Measurements from ENCODE around the gene LAYN.
A peak's percentile ranks its signal among the peaks of the same experiment; 100 is the strongest.

Gene LAYN

DNA sequence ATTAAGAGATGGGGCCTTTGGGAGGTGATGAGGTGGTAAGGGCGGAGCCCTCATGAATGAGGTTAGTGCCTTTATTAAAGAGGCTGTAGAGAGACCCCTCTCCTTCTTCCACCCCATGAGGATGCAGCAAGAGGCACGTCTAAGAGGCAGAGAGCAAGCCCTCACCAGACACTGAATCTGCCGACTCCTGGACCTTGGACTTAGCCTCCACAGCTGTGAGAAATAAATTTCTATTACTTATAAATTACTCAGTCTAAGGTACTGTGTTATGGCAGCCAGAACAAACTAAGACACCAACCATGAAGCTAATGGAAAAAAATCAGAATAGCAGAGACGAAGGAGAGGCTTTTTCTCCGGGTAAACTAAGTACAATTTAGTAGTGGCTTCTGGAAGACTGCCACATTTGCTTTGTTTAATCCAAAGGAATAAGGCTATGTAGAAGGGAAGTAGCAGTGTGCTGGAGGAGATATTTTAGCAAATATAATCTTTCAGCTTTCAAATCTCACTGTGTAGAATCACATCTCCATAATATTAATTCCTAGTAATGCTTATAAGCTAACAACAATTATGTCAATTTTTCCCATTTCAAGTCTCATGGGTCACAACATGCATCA lies 49.5 kb downstream of the LAYN start:
- DNase-seq (ENCODE audit: low spot score in 2 of 2) (no peak), ATAC-seq (no peak)
- H3K4me3 Mint-ChIP-seq = no peak overlapping the region
- H3K36me3 Mint-ChIP-seq = no peaks in the 10 kb centered on the region
- no peak overlapping the region for H3K27ac Mint-ChIP-seq
- no peaks in the 10 kb centered on the region for H3K4me1 Mint-ChIP-seq
- no peaks in the 10 kb centered on the region for H3K9me3 Mint-ChIP-seq

DNA sequence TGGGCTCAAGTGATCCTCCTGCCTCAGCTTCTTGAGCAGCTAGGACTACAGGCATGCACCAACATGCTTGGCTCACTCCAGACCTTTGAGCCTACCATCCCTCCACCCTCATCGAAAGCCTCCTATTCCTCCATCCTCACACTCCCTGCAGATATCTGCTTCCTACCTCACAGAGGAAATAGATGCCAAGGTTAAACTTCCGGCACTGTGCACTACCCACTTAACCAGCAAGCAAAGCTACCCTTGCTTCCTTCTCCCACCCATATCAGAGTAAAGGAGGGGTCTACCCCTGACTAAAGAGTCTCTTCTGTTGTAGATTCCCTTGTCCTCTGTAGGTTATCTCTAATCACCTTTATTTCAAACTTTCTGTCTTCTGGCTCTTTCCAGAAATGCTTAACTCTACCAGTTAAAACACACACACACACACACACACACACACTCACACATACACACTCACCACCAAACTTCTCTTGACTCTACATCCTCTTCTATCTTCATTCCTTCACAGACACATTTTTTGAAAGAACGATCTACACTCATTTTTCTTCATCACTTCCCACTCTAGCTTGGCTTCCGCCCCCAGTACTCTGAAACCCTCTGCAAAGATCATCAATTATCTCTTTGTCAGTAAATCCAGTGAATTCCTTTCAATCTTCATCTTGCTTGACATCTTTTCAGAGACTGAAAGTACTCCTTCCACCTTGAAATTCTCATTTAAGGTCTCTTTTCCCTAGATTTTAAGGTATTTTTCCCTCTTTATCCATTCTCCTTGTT lies 50.9 kb downstream of the LAYN start:
- Mint-ChIP-seq H3K9me3 (no peaks in the 10 kb centered on the region), H3K4me3 (no peak overlapping the region), H3K27ac (no peak overlapping the region), H3K4me1 (no peaks in the 10 kb centered on the region), H3K36me3 (no peaks in the 10 kb centered on the region)
- DNase-seq (ENCODE audit: low spot score in 2 of 2) = no peak
- no peak for ATAC-seq

DNA sequence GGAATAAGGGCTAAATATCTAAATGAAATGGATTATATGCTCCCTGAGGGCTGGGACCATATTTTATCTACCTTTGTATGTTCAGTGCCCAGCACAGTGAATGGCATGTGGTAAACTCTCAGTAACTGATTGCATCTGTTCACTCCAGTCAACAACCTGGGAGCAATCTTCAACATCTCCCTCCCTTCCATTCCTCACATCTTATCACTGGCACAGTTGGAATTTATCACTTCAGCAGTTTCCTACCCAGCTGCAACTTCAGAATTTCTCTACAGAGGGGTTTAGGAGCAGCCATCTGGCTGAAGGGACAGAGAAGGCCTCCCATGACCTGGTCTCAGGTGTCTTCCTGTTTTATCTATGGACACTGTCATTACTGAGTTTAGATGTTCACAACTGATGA lies 52.0 kb downstream of the LAYN start:
- H3K4me1 Mint-ChIP-seq = no peaks in the 10 kb centered on the region
- ATAC-seq (no peak), DNase-seq (ENCODE audit: low spot score in 2 of 2) (no peak)
- H3K36me3 Mint-ChIP-seq = no peaks in the 10 kb centered on the region
- no peaks in the 10 kb centered on the region for H3K9me3 Mint-ChIP-seq
- H3K27ac Mint-ChIP-seq = no peak overlapping the region
- H3K4me3 Mint-ChIP-seq = no peak overlapping the region

DNA sequence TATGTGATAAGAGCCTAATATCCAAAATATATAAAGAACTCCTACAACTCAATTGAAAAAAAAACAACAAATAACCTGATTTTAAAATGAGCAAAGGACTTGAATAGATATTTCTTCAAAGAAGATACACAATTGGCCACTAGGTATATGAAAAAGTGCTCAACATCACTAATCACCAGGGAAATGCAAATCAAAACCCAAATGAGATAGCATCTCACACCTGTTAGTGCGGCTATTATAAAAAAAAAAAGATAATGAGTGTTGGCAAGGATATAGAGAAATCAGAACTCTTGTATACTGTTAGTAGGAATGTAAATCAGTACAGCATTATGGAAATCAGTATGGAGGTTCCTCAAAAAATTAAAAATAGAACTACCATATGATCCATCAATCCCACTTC lies 55.8 kb downstream of the LAYN start:
- no peak overlapping the region for H3K27ac Mint-ChIP-seq
- H3K36me3 Mint-ChIP-seq = no peaks in the 10 kb centered on the region
- peaks cover 8% of the 10 kb centered on the region for H3K4me1 Mint-ChIP-seq
- no peaks in the 10 kb centered on the region for H3K9me3 Mint-ChIP-seq
- DNase-seq (ENCODE audit: low spot score in 2 of 2) = no peak
- no peak for ATAC-seq
- H3K4me3 Mint-ChIP-seq = no peak overlapping the region

DNA sequence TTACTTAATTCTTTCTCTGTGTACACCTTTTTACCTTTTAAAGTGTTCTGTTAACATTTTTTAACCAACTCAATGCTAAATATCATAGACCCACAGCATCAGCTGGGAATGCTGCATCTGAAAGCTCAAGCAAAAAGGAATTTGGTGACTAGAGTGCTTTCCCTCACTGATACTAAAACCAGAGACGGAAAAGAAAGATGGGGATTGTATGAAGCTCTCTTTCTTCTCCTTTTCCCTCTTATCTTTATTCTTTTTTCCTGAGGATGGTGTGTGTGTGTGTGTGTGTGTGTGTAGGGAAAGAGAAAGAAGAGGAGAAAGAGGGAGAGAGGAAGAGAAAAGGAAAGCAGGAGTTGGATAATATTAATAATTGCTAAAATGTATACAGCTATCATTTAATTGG lies 57.6 kb downstream of the LAYN start:
- H3K9me3 Mint-ChIP-seq = no peaks in the 10 kb centered on the region
- H3K27ac Mint-ChIP-seq = no peak overlapping the region
- H3K4me3 Mint-ChIP-seq = peak overlapping the region; percentile 24
- peaks cover 15% of the 10 kb centered on the region for H3K4me1 Mint-ChIP-seq
- no peak for ATAC-seq
- H3K36me3 Mint-ChIP-seq = no peaks in the 10 kb centered on the region
- DNase-seq (ENCODE audit: low spot score in 2 of 2) = no peak

DNA sequence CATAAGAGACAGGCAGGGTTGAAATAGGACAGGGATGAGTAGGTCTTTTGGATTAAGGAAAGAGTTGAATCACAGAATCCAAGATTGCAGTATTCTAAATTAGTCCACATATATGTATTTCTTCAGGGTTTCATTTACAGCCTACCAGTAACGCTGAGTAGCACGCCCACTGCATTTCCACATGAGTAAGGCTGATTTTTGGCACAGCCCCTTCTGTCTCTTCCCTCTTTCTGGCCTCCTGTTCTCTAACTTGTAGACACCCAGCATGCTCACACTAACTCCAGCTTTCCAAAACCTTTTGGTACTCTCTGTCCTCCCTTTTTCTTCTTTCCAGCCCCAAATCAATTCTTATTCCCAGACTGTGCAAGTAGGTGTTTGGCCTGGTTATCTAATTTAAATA lies 58.0 kb downstream of the LAYN start:
- no peak for DNase-seq (ENCODE audit: low spot score in 2 of 2)
- Mint-ChIP-seq H3K4me3 (no peak overlapping the region), H3K36me3 (no peaks in the 10 kb centered on the region), H3K9me3 (no peaks in the 10 kb centered on the region), H3K27ac (no peak overlapping the region), H3K4me1 (peaks cover 19% of the 10 kb centered on the region)
- ATAC-seq = no peak

DNA sequence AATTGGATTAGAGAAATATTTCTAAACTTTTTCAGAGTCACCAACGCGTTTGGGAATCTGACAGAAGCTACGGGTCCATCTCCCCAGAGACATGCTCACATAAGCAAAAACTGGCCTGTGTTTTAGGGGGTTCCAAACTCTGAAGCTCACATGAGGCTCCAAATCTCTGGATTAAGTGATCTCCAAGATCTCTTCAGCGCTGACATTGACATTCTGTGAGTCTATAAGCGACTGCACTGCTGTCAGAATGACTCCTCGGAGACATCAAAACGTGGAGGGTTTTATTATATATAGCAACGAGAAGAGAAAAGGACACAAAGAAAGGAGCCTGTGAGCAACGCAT lies 61.1 kb downstream of the LAYN start:
- no peaks in the 10 kb centered on the region for H3K9me3 Mint-ChIP-seq
- H3K27ac Mint-ChIP-seq = peak overlapping the region; percentile 70
- H3K4me3 Mint-ChIP-seq = peak overlapping the region; percentile 82
- H3K36me3 Mint-ChIP-seq = no peaks in the 10 kb centered on the region
- H3K4me1 Mint-ChIP-seq = peaks cover 33% of the 10 kb centered on the region
- DNase-seq (ENCODE audit: low spot score in 2 of 2) = no peak
- no peak for ATAC-seq

DNA sequence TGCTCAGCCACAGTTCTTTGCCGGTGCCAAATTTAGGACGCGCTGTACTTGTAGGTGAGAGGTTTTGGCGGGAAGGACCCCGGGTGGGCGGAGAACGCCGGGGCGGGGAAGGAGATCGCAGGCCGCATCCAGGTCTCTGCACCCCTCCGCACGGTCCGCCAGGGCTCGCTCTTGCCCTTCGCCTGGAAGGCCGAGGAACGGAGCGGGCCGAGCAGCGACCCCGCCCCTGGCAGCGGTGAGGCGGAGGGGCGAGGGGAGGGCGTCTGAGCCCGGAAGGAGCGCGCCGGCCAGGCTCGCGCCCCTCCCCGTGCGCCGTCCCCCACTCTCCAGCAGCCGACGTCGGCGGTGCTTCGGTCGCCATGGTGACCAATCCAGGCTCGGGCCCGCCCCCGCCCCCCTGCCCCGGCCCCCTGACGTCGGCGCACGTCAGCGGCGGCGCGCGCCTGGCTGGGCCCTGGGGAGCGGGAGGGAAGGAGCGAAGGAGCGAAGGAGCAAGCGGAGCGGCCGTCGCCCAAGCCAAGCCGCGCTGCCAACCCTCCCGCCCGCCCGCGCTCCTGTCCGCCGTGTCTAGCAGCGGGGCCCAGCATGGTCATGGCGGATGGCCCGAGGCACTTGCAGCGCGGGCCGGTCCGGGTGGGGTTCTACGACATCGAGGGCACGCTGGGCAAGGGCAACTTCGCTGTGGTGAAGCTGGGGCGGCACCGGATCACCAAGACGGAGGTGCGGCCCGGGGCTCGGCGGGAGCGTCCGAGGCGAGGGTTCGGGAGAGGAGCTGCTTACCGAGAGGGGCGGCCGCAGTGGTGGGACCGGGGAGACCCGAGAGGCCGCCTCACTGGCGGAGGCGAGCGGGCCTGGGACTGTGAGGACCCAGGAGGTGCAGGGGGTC lies 61.7 kb downstream of the LAYN start, which contains the start of gene SIK2:
Gene SIK2 (plus strand): TSS at position 471 of the 886 bp plus-strand sequence. CDS start 115 bp downstream, at position 586.
- no peaks in the 10 kb centered on the region for H3K9me3 Mint-ChIP-seq
- H3K27ac Mint-ChIP-seq = peak within 1 kb of the TSS; percentile 70
- H3K4me3 Mint-ChIP-seq = peak within 1 kb of the TSS; percentile 82
- peaks cover 33% of the 10 kb centered on the region for H3K4me1 Mint-ChIP-seq
- DNase-seq (ENCODE audit: low spot score in 2 of 2) (peak; percentile 81 to 94), ATAC-seq (peak; percentile 91)
- H3K36me3 Mint-ChIP-seq = no peaks in the 10 kb centered on the region

DNA sequence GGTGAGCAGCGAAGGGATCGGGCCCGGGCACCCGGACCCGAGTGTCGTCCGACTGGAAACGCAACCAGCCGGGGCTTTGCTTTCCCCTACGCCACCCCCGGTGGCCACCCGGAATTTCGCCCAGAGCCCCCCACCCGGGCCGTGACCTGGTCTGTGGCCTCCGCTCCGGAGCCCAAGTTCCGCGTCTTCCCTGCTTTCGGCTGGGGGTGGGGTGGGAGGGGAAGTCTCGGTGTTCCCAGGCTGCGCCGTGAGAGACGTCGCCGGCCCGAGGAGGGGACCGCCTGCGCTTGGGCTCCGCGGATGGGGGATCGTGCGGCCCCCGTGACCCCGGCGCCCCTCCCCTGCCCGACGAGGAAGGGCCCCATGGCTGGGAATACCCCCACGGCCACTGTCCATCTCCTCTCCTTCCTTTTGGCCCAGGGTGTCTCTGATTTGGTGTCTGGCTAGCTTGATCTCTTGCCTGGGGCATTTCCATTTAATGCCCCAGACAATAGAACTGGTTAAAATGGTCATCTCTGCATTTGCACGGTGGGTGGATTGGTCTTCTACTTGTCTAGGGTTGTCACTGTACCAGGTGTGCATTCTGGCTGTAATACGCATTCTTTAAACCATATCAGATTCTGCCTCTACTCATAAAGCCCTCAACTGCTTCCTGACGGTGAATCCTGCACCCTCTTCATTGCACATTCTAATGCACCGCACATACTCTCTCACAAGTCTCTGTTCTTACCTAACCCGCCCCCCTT lies 62.5 kb downstream of the LAYN start:
- no peaks in the 10 kb centered on the region for H3K9me3 Mint-ChIP-seq
- ATAC-seq = no peak
- DNase-seq (ENCODE audit: low spot score in 2 of 2) = peak in 1 of 2 donors; percentile 57
- H3K4me3 Mint-ChIP-seq = peak overlapping the region; percentile 82
- peak overlapping the region; percentile 70 for H3K27ac Mint-ChIP-seq
- no peaks in the 10 kb centered on the region for H3K36me3 Mint-ChIP-seq
- peaks cover 33% of the 10 kb centered on the region for H3K4me1 Mint-ChIP-seq

DNA sequence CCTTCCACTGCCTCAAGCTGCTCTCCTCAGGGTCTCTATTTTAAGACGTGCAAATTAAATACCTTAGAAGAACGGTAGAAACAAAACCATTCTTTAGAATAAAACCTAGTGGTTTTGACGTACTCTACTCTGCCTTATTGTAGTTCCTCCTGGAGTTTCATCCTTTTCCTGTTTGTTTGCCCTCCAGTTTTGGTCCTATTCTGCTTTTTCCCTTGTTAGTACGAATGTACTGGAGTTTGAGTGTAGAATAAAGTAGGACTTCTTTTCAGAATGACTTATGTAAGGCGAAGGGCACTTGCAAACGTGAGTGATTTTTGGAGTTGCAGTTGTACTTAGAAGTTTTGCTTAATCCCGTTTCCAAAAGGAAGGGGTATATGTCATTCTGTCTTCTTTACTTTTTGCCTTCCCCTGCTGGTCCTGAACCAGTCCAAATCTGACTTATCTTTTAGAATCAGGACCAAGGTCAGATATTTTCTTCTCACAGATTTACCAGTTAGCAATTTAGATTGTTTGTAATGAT lies 63.2 kb downstream of the LAYN start:
- Mint-ChIP-seq H3K9me3 (no peaks in the 10 kb centered on the region), H3K4me1 (peaks cover 30% of the 10 kb centered on the region)
- no peak for DNase-seq (ENCODE audit: low spot score in 2 of 2)

DNA sequence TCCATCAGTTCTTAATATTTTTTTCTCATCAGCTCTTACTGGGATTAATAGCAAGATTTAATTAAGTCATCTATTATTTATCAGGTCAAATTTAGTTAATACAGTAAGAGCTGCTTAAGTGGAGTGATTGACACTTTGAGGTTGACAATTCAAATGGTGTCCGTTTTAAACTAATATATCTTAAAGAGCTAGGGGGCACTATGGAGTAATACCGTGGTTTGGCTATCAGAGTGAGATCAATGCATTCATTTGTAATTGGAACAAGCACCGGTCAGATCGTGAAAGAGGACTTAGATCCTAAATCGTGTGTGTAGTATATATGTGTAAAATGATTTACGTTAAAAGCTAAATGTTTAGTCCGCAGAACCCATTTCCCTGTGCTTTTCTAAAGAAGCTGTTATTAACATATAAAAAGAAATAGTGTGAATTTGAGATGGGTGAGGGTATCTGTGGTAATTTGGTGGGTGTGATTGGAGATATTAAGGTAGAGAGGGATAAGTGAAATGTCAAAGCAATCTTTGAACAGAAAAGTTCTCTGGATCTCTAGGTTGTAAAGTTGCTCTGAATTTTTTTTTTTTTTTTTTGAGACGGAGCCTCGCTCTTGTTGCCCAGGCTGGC lies 64.0 kb downstream of the LAYN start:
- Mint-ChIP-seq H3K27ac (no peak overlapping the region), H3K4me3 (peak overlapping the region; percentile 82), H3K4me1 (peaks cover 27% of the 10 kb centered on the region), H3K9me3 (no peaks in the 10 kb centered on the region), H3K36me3 (no peaks in the 10 kb centered on the region)
- no peak for ATAC-seq
- no peak for DNase-seq (ENCODE audit: low spot score in 2 of 2)

More for the DNA sequence above, 63.2 kb downstream of the LAYN start:
- peak overlapping the region; percentile 70 for H3K27ac Mint-ChIP-seq
- peak overlapping the region; percentile 82 for H3K4me3 Mint-ChIP-seq
- no peak for ATAC-seq
- H3K36me3 Mint-ChIP-seq = no peaks in the 10 kb centered on the region

DNA sequence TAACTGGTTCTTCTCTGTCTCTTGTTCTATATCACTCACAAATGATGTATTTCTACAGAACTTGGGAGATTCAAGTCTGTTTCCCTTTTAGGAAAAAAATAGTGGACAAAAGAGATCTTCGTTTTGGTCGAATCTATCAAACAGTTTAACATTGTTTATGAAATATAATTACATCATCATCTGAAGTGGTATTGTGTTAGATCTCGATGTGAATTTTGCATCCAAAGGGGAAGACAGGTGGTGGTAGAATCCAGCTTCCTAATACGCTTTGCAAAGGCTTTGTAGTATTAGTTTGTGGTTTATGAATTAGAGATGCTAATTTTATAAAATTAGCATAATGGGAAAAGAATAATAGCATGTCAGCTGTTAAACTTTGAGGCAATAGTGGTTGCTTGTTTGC lies 65.2 kb downstream of the LAYN start:
- no peaks in the 10 kb centered on the region for H3K9me3 Mint-ChIP-seq
- DNase-seq (ENCODE audit: low spot score in 2 of 2) = no peak
- no peaks in the 10 kb centered on the region for H3K36me3 Mint-ChIP-seq
- H3K4me3 Mint-ChIP-seq = no peak overlapping the region
- ATAC-seq = no peak
- H3K27ac Mint-ChIP-seq = no peak overlapping the region
- peaks cover 27% of the 10 kb centered on the region for H3K4me1 Mint-ChIP-seq

DNA sequence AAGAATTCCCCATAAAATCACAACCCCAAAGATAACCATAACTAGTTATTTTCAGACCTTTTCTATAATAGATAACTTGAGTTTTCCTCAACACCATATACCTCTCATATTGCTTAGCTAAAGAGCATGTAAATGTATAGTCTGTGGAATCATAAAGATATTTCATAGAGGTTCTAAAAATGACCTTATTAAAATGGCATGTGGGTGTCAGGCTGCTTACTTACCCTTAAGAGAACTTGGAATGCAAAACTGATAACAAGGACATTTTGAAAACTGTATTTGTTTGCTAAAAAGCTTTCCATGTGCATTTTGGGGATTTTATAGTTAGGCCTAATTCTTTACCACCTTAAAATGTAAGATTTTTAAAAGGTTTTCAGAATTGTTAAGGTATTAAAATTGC lies 66.5 kb downstream of the LAYN start:
- DNase-seq (ENCODE audit: low spot score in 2 of 2) (no peak), ATAC-seq (no peak)
- H3K4me1 Mint-ChIP-seq = peaks cover 20% of the 10 kb centered on the region
- H3K27ac Mint-ChIP-seq = no peak overlapping the region
- no peaks in the 10 kb centered on the region for H3K9me3 Mint-ChIP-seq
- H3K4me3 Mint-ChIP-seq = no peak overlapping the region
- H3K36me3 Mint-ChIP-seq = no peaks in the 10 kb centered on the region

DNA sequence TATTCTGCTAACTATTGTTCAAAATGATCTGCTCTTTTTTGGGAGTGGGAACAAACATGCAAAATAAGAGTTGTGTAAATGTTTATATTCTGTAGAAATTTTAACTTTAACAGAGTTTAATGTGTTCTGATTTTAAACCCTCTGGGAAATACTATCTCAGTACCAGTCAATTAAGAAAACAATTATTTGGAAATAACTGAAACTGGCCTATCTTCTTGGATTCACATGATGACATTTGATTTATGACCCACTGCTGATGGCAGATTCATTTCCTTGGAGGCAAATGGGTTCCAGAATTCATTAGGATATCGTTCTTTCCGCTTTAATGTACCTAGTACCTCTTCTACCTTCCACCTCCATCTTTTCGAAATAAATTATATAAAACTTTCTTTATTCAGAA lies 67.2 kb downstream of the LAYN start:
- Mint-ChIP-seq H3K4me1 (peaks cover 20% of the 10 kb centered on the region), H3K27ac (no peak overlapping the region), H3K4me3 (no peak overlapping the region), H3K36me3 (no peaks in the 10 kb centered on the region), H3K9me3 (no peaks in the 10 kb centered on the region)
- DNase-seq (ENCODE audit: low spot score in 2 of 2) = no peak
- ATAC-seq = no peak

Measured in stimulated activated effector memory CD8-positive, alpha-beta T cell treated with anti-CD3 and anti-CD28 coated beads, Interleukin-12 subunit alpha, Interleukin-12 subunit beta, amount 100 ng/mL, for 72 hours (primary cell).